ENCODE data around the gene RBPJL. TPM values are rescaled to one million over a fixed set of nuclear protein-coding genes. Genes with fewer than 3 reads are reported as not detected.

Gene RBPJL
- total RNA-seq, 1 experiment from 2014 or later = not detected

DNA sequence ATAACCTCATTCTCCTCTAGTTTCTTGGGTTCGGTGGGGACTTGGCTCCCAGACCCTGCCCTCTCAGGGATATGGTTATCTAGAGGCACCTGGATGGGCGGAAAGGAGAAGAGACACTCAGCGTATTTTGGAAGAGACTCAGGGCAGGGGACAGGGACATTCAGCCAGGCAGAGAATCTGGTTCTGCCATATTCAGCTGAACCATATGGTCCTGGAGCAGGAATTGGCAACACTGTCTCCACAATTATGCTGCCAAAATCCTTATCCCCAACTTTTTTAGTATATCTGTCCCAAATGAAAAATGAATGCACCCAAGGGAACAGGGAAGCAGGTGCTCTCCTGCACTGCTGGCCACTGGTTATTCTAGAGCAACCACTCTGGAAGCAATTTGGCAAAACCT is 23.8 kb downstream of the RBPJL start:
- Histone ChIP-seq H3K27me3 (ENCODE audit: insufficient read depth, low read length) (no peaks in the 10 kb centered on the region), H3K36me3 (ENCODE audit: control insufficient read depth in 1 of 2, insufficient read depth in 2 of 2, low read length in 2 of 2) (peaks cover 36 to 62% of the 10 kb centered on the region in 2 experiments), H3K4me1 (ENCODE audit: control insufficient read depth in 1 of 2, insufficient read depth in 2 of 2, low read length in 2 of 2) (peaks cover 0 to 2% of the 10 kb centered on the region in 2 experiments; a peak in 1 of 4 replicates), H3K27ac (ENCODE audit: low read depth, low read length) (no peak overlapping the region), H3K9me3 (ENCODE audit: control insufficient read depth in 1 of 2, insufficient read depth in 1 of 2, low read depth in 1 of 2, low read length in 2 of 2) (no peaks in the 10 kb centered on the region), H4K20me1 (ENCODE audit: insufficient read depth) (peaks cover 3% of the 10 kb centered on the region; the same call in 1 of the 2 replicates), H2AFZ (ENCODE audit: low read depth, low read length, poor library complexity, severe bottlenecking) (no peak overlapping the region), H3K79me2 (ENCODE audit: insufficient read depth, low read length) (peaks cover 24% of the 10 kb centered on the region), H3K9me2 (ENCODE audit: insufficient read depth) (no peaks in the 10 kb centered on the region), H3K4me3 (replicated peaks in 1 of 2; ENCODE audit: low read depth in 1 of 2, low read length in 2 of 2) (no peak overlapping the region), H3K4me2 (ENCODE audit: low read length) (no peak overlapping the region), H3K9ac (ENCODE audit: low read length) (no peak overlapping the region)
- ChIA-PET RAD21 (ENCODE audit: low non-redundant PET in 1 of 2, low total read pairs in 2 of 2, uncharacterized antibody in 2 of 2, unreplicated experiment in 2 of 2) (no interaction called here), CTCF (no interaction called here), POLR2A (no interaction called here)
- TF ChIP-seq SIN3A (IDR thresholded peaks at IDR 0.05; ENCODE audit: low read depth) (no peak), RAD21 (IDR thresholded peaks at IDR 0.05; ENCODE audit: low read depth) (no peak), MAX (IDR thresholded peaks at IDR 0.05) (no peak), EZH2phosphoT487 (IDR thresholded peaks at IDR 0.05; ENCODE audit: borderline replicate concordance) (no peak), CEBPB (IDR thresholded peaks at IDR 0.05; ENCODE audit: low read depth) (no peak), YY1 (IDR thresholded peaks at IDR 0.05; ENCODE audit: extremely low read depth, insufficient replicate concordance, low read depth, low read length) (no peak), POLR2A (IDR thresholded peaks at IDR 0.05; ENCODE audit: borderline replicate concordance, extremely low read depth, insufficient read depth, insufficient read length) (no peak), REST (IDR thresholded peaks at IDR 0.05; ENCODE audit: low read depth) (no peak), EZH2 (IDR thresholded peaks at IDR 0.05) (no peak)
- TF ChIP-seq, protein P1, sequence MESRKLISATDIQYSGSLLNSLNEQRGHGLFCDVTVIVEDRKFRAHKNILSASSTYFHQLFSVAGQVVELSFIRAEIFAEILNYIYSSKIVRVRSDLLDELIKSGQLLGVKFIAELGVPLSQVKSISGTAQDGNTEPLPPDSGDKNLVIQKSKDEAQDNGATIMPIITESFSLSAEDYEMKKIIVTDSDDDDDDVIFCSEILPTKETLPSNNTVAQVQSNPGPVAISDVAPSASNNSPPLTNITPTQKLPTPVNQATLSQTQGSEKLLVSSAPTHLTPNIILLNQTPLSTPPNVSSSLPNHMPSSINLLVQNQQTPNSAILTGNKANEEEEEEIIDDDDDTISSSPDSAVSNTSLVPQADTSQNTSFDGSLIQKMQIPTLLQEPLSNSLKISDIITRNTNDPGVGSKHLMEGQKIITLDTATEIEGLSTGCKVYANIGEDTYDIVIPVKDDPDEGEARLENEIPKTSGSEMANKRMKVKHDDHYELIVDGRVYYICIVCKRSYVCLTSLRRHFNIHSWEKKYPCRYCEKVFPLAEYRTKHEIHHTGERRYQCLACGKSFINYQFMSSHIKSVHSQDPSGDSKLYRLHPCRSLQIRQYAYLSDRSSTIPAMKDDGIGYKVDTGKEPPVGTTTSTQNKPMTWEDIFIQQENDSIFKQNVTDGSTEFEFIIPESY (IDR thresholded peaks at IDR 0.05; ENCODE audit: extremely low read depth, insufficient replicate concordance, low read length) = no peak
- DNase-seq (ENCODE audit: low read depth, low spot score) = no peak
- intact Hi-C loops (cut with micrococcal nuclease) = no loop called here
- no peak for ATAC-seq
- BruUV-seq (replicated peaks) = no TSS peak
